ENCODE data around the gene SUN3. TPM values are rescaled to one million over a fixed set of nuclear protein-coding genes. Genes with fewer than 3 reads are reported as not detected.

SUN3 gene
- total and polyA plus RNA-seq, 2 of the 8 experiments (the other 6 are each of a cell fraction or from before 2014, with no cell fraction given) = not detected

DNA sequence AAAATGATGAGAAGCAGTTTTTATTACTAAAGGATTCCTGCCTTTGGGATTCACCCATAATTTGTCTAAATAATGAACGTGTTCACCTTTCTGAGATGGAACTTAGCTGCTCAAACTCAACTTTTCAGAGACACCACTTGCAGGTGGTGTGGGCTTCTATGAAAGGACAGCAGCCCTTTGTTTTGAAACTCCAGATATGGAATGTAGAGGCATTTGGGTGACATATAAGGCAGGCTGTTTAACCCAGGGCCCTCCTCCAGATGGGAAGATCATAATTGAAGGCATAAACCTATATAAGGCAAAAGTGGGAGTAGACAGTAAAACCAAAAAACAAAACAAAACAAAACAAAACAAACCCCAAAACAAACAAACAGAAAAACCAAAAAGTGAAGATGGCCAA lies 37.6 kb downstream of the SUN3 start (continued):
- TF ChIP-seq YY1 (IDR thresholded peaks at IDR 0.05; ENCODE audit: low read depth, low read length) = no peak
- no peak for TF ChIP-seq RBBP5 (IDR thresholded peaks at IDR 0.05; ENCODE audit: borderline replicate concordance, low read depth, low read length)
- TF ChIP-seq CTBP2 (IDR thresholded peaks at IDR 0.05; ENCODE audit: borderline replicate concordance, insufficient read depth, insufficient read length, low read length) = no peak
- TF ChIP-seq CEBPB (IDR thresholded peaks at IDR 0.05; ENCODE audit: low read depth, low read length) = no peak

Data from H1 (cell line).